Left hindlimb (tissue), 1 donor: Measurements from ENCODE around the gene TNFRSF21.
"Not testable (repeated sequence)": the region's sequence is repeated elsewhere in the genome, so short reads cannot be mapped to it uniquely, and the experiment has no call there.

Experiments used
- DNase-seq: peaks from one replicate; pipeline ENCODE4 v3.0.0-alpha.2; 2018

Gene TNFRSF21

DNA sequence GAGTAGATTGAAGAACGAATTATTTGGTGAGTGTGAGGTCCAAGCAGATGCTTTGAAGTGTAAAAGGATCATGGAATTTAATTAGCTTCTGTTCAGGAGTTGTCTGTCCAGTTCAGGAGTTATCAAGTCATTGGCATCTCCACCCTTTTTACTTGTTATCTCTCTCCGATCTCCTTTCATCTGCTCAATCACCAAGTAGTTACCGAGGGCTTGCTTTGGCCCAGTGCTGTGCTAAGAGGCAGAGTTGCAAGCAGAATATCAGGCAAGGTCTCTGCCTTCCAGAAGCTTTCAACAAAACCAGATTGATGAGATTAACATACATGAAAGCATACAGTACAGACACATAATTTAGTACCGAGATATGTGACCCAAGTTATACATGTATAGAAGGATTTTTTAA, 10.2 kb upstream of the TNFRSF21 start:
- DNase-seq: no peak

DNA sequence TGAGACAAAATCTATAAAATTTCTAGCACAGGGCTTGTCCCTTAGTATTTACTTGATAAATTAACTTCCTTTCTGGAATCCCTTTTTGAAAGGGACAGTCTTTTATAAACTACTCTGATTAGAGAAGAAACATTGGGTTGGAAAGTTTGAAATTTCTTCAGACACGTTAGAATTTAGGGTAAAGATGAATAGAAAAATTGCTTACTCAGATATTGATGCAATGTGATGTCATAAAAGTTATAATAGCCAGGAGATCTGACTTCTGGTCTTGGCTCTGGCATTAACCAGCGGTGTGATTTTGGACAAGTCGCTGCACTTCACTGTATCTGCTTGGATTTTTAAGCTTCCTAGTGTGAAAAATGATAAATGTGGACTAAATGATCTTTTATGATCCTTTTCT, 9.7 kb upstream of the TNFRSF21 start:
- no peak for DNase-seq

- no peak for DNase-seq
Observed at GRCh38 chr6:47318236-47318989, 8.7 kb upstream of the TNFRSF21 start.

- DNase-seq: not testable (repeated sequence)
Observed at GRCh38 chr6:47315181-47315580, 5.5 kb upstream of the TNFRSF21 start.

GRCh38 chr6:47310131-47310480, 401 bp upstream of the TNFRSF21 start:
- no peak for DNase-seq

DNA sequence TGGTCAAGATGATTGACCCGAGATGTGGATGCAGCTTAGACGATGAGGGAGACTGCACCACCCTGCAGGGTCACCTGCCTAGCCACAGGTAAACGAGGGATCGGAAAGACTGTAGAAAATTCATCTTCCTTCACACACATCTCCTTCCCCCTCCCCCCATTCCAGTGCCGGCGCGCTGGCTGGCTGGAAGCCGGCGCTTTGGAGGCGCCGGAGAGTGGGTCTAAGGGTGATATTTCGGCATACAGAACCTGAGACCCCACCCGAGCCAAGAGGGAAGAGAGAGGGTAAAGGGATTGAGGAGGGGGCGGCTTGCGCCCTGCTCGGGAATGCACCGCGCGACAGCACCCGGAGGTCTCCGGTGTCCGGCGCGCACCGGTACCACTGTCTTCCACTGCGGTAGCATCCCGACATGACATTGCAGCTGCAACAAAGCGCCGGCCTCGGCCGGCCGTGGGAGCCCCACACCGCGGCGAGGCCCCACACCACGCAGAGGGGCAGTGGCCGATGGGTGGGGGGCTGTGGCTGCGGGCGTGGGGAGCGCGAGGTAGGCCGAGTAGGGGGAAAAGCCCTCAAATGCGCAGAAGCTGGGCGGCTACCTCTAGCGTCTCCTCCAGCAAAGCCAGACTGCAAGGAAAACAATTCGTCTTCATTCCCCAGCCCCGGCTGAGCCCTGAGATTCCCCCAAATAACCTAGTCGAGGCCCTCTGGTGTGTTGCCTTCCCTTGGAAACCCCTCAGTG, 984 bp downstream of the TNFRSF21 start:
- peak; percentile 57 for DNase-seq

GRCh38 chr6:47308198-47308517, 1.5 kb downstream of the TNFRSF21 start:
- DNase-seq: no peak

GRCh38 chr6:47307362-47308197, 2.1 kb downstream of the TNFRSF21 start:
- DNase-seq: no peak

- no peak for DNase-seq
Observed at GRCh38 chr6:47306887-47307286, 2.8 kb downstream of the TNFRSF21 start.

GRCh38 chr6:47303861-47304260, 5.8 kb downstream of the TNFRSF21 start:
- DNase-seq: no peak

- DNase-seq: no peak
Observed at GRCh38 chr6:47303342-47303741, 6.4 kb downstream of the TNFRSF21 start.

GRCh38 chr6:47302043-47302442, 7.7 kb downstream of the TNFRSF21 start:
- no peak for DNase-seq

GRCh38 chr6:47301441-47301840, 8.3 kb downstream of the TNFRSF21 start:
- no peak for DNase-seq

DNA sequence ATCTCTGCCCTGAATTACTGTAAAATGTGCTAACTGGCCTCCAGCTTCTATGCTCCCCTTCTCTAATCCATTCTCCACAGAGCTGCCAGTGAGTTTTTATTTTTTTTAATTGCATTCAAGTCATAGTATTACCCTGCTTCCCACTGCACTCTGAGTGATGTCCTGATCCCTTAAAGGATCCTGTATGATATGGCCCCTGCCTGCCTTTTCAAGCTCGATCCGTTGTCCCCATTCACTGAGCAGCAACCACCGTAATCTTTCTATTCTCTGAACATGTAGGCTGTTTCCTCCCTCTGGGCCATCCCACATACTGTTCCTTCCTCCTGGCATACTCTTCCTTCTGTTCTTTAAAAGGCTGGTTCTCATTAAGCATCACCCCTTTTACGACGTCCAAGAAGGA, 9.3 kb downstream of the TNFRSF21 start:
- DNase-seq: no peak

GRCh38 chr6:47299965-47300364, 9.7 kb downstream of the TNFRSF21 start:
- no peak for DNase-seq

GRCh38 chr6:47298475-47298874, 11.2 kb downstream of the TNFRSF21 start:
- no peak for DNase-seq

- DNase-seq: no peak
Observed at GRCh38 chr6:47294990-47295389, 14.7 kb downstream of the TNFRSF21 start.

GRCh38 chr6:47292944-47293343, 16.8 kb downstream of the TNFRSF21 start:
- no peak for DNase-seq

DNA sequence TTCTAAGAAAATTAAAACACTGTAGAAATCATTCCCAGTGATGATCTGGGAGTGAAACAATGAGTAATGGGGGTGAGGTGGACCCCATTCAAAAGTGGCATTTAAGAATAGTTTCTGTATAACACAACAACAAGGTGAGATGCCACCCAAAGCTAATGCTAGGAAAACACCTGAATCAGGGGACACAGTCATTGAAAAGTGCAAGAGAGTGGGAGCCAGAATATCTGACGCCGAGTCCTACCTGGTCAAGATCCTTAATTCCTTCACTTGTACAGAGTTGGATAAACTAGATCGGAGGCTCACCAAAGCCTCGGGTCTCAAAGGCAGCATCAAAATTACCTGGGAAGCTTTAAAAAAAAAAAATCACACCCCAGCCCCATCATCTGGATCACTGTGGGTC, 17.7 kb downstream of the TNFRSF21 start:
- DNase-seq: no peak

DNA sequence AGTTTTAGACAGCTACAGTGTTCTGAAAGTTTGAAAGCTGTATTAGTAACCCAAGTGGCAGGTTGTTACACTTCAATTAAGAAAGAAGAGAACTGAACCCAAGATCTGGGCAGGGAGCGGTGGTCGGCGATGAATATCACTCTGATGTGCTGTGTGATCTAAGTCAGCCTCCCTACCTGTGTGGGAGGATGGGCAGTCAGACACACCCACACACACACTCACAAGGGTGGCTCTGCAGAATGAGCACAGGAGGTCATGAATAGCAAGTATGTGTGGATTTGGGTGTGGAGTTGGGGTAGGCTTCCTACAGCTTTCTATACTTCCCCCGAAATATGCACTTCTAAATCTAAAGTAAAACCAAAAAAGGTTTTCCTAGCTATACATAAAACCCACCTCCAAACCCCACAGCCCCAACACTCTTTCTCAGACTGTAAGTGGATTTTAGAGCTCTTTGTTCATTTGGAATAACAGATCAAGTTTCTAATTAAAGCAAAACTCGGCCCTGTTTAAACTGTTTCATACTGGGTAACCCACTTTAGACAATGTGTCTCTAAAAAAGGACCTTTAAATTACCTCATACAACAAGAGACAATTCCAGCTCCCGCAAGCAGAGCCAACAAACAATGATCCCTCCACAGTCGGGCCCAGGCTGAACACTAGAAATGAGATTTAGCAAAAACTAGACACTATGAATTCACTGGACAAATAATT, 19.4 kb downstream of the TNFRSF21 start:
- no peak for DNase-seq

GRCh38 chr6:47288267-47289090, 21.2 kb downstream of the TNFRSF21 start:
- DNase-seq: no peak

GRCh38 chr6:47286301-47286700, 23.4 kb downstream of the TNFRSF21 start:
- no peak for DNase-seq
